Measurements from ENCODE around the gene FER.

Gene FER

GRCh38 chr5:109218818-109219217, 471.1 kb downstream of the FER start:
- in situ Hi-C loops (cut with MboI; ENCODE audit: low pct_unique_long_range_greater_than_20kb, low sequenced_read_pairs, unreplicated experiment) = no loop called here
- TF ChIP-seq, protein P1, sequence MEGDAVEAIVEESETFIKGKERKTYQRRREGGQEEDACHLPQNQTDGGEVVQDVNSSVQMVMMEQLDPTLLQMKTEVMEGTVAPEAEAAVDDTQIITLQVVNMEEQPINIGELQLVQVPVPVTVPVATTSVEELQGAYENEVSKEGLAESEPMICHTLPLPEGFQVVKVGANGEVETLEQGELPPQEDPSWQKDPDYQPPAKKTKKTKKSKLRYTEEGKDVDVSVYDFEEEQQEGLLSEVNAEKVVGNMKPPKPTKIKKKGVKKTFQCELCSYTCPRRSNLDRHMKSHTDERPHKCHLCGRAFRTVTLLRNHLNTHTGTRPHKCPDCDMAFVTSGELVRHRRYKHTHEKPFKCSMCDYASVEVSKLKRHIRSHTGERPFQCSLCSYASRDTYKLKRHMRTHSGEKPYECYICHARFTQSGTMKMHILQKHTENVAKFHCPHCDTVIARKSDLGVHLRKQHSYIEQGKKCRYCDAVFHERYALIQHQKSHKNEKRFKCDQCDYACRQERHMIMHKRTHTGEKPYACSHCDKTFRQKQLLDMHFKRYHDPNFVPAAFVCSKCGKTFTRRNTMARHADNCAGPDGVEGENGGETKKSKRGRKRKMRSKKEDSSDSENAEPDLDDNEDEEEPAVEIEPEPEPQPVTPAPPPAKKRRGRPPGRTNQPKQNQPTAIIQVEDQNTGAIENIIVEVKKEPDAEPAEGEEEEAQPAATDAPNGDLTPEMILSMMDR (IDR thresholded peaks at IDR 0.05; ENCODE audit: extremely low read depth, insufficient read depth, missing control alignments) = no peak
- no peak for DNase-seq (ENCODE audit: low spot score)

GRCh38 chr5:109223531-109223930, 475.8 kb downstream of the FER start:
- in situ Hi-C loops (cut with MboI; ENCODE audit: low pct_unique_long_range_greater_than_20kb, low sequenced_read_pairs, unreplicated experiment) = no loop called here
- TF ChIP-seq, protein P1 (IDR thresholded peaks at IDR 0.05; ENCODE audit: extremely low read depth, insufficient read depth, missing control alignments) = no peak
- DNase-seq (ENCODE audit: low spot score) = no peak

DNA sequence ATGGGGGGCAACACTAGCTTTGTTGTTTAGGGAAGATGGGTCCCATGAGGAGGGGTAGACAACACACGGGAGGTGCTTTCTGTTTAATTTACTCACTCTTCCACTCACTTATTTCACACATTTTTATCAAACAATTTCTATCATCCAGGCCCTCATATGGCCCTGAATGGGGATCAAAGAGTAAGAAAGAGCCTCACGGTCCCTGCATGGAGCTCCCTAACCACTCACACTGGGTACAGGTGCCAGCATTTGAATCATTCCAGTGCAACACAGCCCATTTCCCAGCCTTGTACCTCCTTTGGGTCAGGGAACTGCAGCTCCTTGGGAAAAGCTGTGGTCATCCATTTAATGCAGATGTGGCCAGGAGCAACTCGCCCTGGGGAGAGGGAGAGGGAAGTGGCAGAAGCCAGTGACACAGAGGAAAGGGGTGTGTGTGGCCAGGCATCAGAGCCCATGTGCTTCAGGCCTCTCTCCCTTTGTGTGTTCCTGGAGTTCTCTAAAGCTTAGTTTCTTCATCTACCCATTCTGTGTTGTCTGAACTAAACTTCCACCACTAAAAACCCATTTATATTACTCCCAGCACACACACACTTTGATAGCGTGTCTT, 476.7 kb downstream of the FER start:
- TF ChIP-seq, protein P1 (IDR thresholded peaks at IDR 0.05; ENCODE audit: extremely low read depth, insufficient read depth, missing control alignments) = no peak
- in situ Hi-C loops (cut with MboI; ENCODE audit: low pct_unique_long_range_greater_than_20kb, low sequenced_read_pairs, unreplicated experiment) = no loop called here
- no peak for DNase-seq (ENCODE audit: low spot score)

- TF ChIP-seq, protein P1 (IDR thresholded peaks at IDR 0.05; ENCODE audit: extremely low read depth, insufficient read depth, missing control alignments) = no peak
- in situ Hi-C loops (cut with MboI; ENCODE audit: low pct_unique_long_range_greater_than_20kb, low sequenced_read_pairs, unreplicated experiment) = no loop called here
- DNase-seq (ENCODE audit: low spot score) = no peak
These were observed 478.3 kb downstream of the FER start for GRCh38 chr5:109225716-109226625.

GRCh38 chr5:109230369-109230768, 482.7 kb downstream of the FER start:
- TF ChIP-seq, protein P1 (IDR thresholded peaks at IDR 0.05; ENCODE audit: extremely low read depth, insufficient read depth, missing control alignments) = no peak
- in situ Hi-C loops (cut with MboI; ENCODE audit: low pct_unique_long_range_greater_than_20kb, low sequenced_read_pairs, unreplicated experiment) = no loop called here
- DNase-seq (ENCODE audit: low spot score) = no peak

- no peak for DNase-seq (ENCODE audit: low spot score)
- in situ Hi-C loops (cut with MboI; ENCODE audit: low pct_unique_long_range_greater_than_20kb, low sequenced_read_pairs, unreplicated experiment) = no loop called here
- TF ChIP-seq, protein P1 (IDR thresholded peaks at IDR 0.05; ENCODE audit: extremely low read depth, insufficient read depth, missing control alignments) = no peak
These were observed 483.6 kb downstream of the FER start for GRCh38 chr5:109231331-109231730.
